GM21447 (cell line): ENCODE measurements around the gene SNRPB.

Source experiments
- ATAC-seq: cut with Tn5 transposase; IDR thresholded peaks from one replicate; pipeline ENCODE4 v1.9.1; 2021; ENCODE audit not compliant: unreplicated experiment

The SNRPB gene

GRCh38 chr20:2475850-2476741 lies 5.5 kb upstream of the SNRPB start:
- ATAC-seq = no peak

DNA sequence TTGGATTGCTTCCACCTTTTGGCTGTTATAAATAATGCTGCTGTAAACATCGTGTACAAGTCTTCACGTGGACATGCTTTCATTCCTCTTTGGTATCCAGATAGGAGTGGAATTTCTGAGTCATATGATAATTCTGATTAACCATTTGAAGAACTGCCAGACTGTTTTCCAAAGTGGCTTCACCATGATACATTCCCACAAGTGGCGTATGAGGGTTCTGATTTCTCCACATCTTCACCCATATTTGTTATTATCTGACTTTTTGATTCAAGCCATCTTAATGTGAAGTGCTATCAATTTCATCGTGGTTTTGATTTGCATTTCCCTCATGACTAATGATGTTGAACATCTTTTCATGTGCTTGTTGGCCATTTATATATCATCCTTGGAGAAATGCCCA lies 2.9 kb upstream of the SNRPB start:
- no peak for ATAC-seq

GRCh38 chr20:2469991-2470422 lies 582 bp downstream of the SNRPB start:
- peak; percentile 40 for ATAC-seq

GRCh38 chr20:2468581-2469407 lies 1.8 kb downstream of the SNRPB start:
- ATAC-seq = no peak

- no peak for ATAC-seq
Measured at GRCh38 chr20:2467412-2467811, 3.2 kb downstream of the SNRPB start.

GRCh38 chr20:2465100-2465499 lies 5.5 kb downstream of the SNRPB start:
- ATAC-seq = no peak

GRCh38 chr20:2463616-2464365 lies 6.8 kb downstream of the SNRPB start:
- no peak for ATAC-seq

- no peak for ATAC-seq
Measured at GRCh38 chr20:2462484-2462883, 8.1 kb downstream of the SNRPB start.

DNA sequence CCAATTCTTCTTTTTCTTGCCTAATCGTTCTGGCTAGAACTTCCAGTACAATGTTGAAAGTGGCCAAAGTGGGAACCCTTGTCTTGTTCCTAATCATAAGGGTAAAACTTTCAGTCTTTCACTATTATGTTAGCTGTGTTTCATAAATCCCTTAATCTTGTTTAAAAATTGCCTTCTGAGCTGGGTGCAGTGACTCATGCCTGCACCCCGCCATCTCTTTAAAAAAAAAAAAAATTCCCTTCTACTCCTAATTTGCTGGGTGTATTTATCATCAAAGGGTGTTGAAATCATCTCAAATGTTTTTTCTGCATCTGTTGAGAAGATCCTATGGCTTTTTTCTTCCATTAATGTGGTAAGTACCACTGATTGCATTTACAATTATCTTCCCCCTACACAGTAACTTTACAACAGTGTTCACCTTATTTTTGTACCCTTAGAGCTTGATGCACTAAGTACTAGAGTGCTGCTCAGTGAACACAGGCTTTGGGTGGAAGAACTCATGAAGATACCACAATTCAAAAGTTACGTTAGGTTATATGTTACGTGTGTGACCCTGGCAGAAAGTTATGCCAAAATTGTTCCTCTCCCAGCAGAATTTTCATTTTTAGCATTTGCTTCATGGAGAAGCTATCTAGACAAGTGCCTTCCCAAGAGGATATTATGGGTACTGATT lies 9.7 kb downstream of the SNRPB start:
- ATAC-seq = no peak

GRCh38 chr20:2459981-2460751 lies 10.4 kb downstream of the SNRPB start:
- ATAC-seq = no peak

- no peak for ATAC-seq
Measured at GRCh38 chr20:2458919-2459499, 11.6 kb downstream of the SNRPB start.

DNA sequence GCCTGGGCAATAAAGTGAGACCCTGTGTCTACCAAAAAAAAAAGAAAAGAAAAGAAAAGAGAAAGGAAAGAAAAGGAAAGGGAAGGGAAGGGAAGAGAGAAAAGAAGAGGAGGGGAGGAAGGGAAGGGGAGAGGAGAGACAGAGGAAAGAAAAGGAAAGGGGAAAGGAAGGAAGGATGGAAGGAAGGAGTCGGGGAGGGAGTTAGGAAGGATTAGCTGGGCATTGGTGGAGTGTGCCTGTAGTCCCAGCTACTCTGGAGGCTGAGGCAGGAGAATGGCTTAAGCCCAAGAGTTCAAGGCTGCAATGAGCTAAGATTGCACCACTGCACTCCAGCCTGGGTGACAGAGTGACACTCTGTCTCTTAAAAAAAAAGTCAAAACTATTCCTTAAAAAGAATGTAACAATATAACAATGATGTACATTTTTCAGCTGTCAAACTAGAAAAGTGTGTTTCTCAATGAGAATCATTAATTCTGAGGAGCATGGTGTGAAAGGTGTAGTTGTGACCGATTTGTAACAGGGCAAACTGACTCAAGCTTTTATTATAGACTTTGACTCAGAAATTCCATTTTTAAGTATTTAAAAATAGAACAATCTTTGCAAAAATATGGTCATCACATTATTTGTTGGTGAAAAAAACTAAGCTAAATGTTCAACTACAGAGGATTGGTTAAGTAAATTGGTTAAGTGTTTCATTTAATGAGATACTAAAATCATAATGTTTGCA lies 14.7 kb downstream of the SNRPB start:
- no peak for ATAC-seq

GRCh38 chr20:2453792-2454191 lies 16.8 kb downstream of the SNRPB start:
- ATAC-seq = no peak

DNA sequence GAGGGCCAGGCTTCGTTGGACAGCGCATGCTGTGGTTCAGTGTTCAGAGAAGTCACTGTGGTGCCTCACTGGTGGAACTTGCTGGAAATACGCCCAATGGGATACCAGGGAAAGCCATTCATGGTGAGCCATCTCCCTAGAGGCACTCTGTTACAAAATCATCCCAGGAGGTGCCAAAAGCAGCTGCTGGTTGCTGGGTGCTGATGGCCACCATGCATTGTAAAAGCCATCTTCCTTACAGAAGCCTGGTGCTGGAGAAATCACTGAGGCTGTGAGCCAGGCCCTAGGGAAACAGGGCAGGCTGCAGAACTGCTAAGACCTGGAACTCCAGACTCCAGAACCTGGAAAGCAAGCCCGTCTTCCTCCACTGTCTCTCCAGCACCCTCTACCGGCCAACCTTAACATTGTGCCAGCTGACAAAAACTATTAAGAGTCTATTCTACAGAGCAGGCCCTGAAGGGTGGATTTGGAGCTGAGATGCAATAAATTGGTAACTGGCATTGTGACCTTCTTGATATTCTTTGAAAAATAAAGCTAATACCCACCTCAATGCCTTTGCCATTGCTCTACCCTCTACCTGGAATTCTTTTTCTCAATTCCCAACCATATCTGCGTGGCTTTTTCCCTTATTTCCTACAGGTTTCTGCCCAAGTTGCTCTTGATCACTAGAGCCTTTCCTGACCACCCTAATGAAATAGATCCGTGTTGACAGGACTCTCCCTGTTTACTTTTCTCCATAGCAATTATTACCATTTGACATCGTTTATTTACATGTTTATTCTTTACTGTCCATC lies 18.5 kb downstream of the SNRPB start:
- no peak for ATAC-seq

- ATAC-seq = no peak
Measured at GRCh38 chr20:2451422-2451821, 19.2 kb downstream of the SNRPB start.

DNA sequence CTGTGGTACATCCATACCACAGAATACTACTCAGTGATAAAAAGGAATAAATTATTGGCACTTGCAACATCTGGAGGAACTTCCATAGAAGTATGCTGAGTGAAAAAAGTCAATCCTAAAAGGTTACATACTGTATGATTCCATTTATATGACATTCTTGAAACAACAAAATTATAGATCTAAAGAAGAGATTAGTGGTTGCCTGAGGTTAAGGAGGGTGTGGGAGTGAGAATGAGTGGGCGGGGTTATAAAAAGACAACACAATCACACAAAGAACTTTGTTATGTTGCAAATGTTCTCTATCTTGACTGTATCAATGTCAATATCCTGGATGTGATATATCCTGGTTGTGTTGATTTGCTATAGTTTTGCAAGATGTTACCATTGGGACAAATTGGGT lies 21.2 kb downstream of the SNRPB start:
- no peak for ATAC-seq

- ATAC-seq = no peak
Measured at GRCh38 chr20:2446845-2447244, 23.7 kb downstream of the SNRPB start.

GRCh38 chr20:2431185-2431584 lies 39.4 kb downstream of the SNRPB start:
- ATAC-seq = no peak
